ENCODE measurements around the gene STX16. TPM values are rescaled to one million over a fixed set of nuclear protein-coding genes. Genes with fewer than 3 reads are reported as not detected.

The STX16 gene, protein sequence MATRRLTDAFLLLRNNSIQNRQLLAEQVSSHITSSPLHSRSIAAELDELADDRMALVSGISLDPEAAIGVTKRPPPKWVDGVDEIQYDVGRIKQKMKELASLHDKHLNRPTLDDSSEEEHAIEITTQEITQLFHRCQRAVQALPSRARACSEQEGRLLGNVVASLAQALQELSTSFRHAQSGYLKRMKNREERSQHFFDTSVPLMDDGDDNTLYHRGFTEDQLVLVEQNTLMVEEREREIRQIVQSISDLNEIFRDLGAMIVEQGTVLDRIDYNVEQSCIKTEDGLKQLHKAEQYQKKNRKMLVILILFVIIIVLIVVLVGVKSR
- 31.2 and 43.7 TPM in 2 replicates for total RNA-seq (2014; rRNA removed; shearing (Covaris generic); ENCODE audit: low replicate concordance)

DNA sequence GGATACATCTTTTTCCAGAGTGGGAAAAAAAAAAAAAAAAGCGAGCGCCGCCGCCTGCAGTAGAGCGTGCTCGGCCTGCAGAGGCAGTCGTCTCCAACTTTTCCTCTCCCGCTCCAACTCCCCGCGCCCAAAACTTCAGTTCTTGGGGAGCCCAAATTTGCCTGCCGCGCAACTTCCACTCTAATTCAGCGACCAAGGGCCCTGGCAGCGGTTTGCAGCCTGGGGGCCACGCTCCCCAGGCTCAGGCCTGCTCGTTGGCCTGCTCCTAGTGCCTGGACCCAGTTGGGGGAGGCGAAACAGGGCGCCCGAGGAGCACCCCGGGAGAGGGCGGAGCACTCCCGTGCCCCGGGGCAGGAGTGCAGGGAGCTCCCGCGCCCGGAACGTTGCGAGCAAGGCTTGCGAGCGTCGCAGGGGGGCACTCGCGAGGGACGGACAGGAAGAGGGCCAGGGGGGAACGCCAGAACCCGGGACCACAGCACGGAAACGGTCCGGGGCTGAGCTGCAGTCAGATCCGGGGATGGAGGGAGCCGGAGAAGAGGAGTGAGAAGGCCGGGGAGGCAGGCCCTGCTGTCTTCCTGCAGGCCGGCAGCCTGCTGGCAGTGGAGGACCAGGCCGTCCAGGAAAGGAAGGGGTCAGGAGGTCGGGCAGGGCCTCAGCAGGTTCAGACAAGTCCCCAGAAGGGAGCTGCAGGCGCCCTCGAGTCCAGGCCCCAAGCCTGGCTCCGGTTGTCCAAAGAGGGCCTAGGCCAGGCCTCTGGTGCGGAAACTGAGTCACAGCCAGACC is at the start of gene STX16:
STX16 (plus strand) TSS at position 508 of the 783 bp plus-strand sequence. CDS start 724 bp downstream, outside the sequence.
- DNase-seq (ENCODE audit: low read depth), result peak; percentile 97
- in situ Hi-C loops (cut with HindIII; ENCODE audit: low pct_unique_long_range_greater_than_20kb, low sequenced_read_pairs), result no loop called here

DNA sequence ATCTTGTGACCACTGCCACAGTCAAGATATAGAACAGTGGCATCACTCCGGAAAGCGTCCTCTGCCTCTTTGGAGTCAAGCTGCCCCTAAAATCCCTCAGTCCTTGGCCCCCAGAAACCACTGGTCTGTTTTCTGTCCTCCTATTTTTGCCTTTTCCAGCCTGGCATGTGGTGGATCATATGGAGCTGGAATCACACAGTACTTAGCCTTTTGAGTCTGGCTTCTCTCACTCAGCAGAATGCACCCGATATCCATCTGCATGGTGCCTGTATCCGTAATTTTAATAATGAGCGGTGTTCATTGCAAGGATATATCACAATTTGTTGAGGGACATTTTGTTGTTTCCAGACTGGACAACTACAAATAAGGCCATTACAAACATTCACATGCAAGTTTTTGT is 49.0 kb upstream of the STX16 start:
- DNase-seq (ENCODE audit: low read depth), result no peak
- in situ Hi-C loops (cut with HindIII; ENCODE audit: low pct_unique_long_range_greater_than_20kb, low sequenced_read_pairs), result no loop called here

DNA sequence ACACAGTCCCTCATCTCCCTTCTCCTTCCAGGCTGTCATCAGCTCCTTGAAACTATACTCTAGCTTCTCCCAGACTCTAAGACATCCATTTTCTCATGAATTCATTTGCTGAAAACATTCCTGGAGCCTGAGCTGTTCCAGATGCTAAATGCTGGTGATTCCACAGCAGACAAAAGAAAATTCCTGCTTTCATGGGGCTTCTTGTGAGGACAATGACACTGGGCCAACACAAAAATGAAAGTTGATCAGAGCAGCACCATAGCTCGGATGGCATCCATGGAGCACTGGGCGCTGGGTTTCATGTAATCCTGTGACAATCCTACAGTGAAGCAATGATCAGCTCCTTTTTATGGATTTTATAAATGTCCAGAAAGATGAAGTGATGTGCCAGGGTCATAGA is 47.4 kb upstream of the STX16 start:
- in situ Hi-C loops (cut with HindIII; ENCODE audit: low pct_unique_long_range_greater_than_20kb, low sequenced_read_pairs), result no loop called here
- no peak for DNase-seq (ENCODE audit: low read depth)

DNA sequence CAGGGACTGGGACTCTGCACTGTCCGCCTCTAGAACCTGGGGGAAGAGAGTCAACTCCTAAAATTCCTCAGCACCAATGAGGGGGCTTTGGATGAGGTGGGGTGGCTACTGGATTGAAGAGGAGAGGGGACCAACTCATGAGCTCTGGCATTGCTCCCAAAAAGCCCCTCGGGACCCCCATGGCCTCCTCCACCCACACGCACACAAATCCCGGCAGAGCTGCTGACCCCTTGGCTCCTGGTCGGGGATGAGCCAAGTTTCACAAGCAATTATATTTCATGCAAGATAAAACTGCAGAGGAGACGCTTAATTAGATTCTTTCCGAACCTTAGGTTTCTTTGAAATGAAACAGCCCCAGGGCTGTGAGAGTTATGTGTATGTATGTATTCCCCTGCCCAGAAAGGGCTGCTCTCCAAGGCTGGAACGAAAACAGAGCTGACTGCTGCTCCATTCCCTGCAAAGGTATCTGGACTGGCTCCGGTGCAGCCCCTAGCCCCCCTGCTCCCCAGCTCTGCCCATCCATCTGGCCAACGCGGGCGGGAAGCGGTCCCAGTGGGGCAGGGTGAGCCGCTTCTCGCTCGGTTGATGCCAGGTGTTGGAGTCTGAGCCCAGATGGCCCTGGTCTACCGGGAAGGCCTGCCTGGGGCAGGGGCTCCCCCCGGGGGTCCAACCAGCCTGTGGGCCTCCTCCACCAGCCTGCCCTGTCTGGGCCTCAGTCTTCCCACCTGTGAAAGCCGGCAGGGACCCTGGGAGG is 46.8 kb upstream of the STX16 start:
- no peak for DNase-seq (ENCODE audit: low read depth)
- in situ Hi-C loops (cut with HindIII; ENCODE audit: low pct_unique_long_range_greater_than_20kb, low sequenced_read_pairs), result no loop called here

DNA sequence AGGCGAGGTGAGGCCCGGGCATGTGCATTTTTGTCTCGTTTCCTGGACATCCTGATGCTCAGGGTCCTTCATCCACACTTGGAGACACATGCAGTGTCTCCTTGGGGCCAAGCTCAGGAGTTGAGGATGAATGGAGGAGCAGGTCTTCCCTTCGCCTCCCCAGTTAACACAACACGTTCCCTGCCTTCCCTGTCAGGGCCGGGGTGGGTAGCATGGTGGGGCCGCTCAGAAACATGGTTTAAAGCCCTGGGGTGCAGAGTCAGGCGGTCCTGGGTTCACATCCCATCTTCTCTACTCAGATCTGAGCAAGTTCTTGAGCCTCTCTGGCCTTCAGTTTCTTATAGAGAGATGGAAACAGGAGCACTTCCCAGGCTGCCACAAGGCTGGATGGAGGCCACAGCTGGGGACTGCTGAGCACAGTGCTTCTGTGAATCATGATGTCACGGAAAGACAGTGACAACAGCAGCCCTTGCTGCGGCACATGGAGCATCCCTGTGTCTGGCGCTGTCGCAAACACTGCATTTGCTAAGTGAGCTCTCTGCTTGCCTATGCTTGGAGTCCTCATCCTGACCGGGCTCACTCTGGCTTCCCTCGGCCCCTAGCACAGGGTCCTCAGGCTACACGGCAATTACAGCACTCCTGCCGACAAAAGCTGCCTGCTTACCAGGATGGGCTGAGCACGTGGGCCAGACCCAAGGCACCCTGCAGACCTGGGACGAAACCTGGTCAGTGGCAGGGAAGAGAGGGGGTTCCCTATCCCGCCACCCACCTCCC is 45.6 kb upstream of the STX16 start:
- in situ Hi-C loops (cut with HindIII; ENCODE audit: low pct_unique_long_range_greater_than_20kb, low sequenced_read_pairs), result no loop called here
- no peak for DNase-seq (ENCODE audit: low read depth)

DNA sequence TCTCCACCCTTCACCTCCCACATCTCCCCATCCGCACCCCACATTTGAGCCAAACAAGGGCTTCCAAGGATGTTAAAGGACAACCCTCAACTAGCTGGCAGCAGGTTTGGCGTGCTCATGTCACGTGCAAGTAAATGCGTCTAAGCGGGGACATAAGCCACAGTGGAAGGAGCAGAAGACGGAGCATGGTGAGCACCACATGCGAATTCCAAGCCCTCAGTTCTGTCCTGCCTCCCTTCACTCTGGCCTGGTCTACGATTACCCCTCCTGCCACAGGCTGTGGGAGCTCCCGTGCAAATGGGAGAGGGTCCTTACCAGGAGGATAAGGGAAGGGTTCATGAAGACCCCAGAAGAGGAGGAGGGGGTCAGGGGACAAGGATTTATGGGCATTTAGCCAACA is 44.9 kb upstream of the STX16 start:
- no peak for DNase-seq (ENCODE audit: low read depth)
- in situ Hi-C loops (cut with HindIII; ENCODE audit: low pct_unique_long_range_greater_than_20kb, low sequenced_read_pairs), result no loop called here

DNA sequence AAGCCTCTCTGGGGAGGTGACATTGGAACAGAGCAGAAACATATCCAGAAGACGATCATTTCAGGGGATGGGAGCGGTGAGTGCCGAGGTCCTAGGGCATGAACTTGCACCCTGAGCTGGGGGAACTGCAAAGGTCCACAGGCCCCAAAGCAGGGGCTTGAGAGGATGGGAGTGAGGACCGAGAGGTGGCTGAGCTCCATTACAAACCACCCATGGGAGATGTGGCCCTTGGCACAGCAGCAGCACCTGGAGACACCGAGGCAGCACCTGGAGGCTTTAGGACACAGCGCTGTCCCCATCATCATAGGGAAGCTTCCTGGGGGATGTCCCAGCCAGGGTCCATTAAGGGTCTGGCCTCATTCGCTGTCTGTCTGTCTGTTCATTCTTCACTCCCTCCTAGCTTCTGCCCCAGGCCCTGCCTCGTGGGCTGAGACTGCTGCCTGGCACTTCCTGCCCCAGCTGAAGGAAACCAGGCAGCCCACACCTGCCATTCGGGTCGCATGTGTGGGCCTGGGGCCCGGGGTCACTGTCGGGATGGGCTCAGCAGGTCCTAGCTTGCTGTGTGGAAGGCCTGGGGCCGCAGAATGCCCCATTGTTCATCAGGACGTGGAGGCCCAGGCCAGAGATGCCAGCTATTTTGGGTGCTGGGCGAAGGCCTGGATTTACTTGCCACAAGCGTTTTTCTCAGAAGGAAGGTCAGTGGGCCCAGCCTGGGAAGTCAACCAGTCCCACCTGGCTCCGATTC is 42.8 kb upstream of the STX16 start:
- DNase-seq (ENCODE audit: low read depth), result no peak
- in situ Hi-C loops (cut with HindIII; ENCODE audit: low pct_unique_long_range_greater_than_20kb, low sequenced_read_pairs), result no loop called here

DNA sequence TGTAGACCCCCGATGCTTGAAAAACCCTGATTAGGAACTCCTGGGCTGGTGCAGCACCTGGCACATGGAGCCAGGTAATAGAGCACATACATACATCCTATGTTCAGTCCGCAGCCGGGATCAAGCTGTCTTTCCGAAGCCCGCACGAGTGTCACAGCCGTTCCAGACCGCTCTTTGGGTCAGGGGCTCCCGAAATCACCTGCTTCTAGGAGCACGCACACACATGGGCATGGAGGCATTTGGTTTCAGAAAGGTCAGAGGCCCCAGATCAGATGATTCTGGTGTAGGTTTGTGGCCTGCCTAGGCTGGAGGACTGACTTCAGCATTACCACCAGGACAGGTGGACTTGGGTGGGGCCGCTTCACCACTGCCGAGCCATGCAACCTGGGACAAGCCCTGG is 42.1 kb upstream of the STX16 start:
- DNase-seq (ENCODE audit: low read depth), result no peak
- in situ Hi-C loops (cut with HindIII; ENCODE audit: low pct_unique_long_range_greater_than_20kb, low sequenced_read_pairs), result no loop called here

DNA sequence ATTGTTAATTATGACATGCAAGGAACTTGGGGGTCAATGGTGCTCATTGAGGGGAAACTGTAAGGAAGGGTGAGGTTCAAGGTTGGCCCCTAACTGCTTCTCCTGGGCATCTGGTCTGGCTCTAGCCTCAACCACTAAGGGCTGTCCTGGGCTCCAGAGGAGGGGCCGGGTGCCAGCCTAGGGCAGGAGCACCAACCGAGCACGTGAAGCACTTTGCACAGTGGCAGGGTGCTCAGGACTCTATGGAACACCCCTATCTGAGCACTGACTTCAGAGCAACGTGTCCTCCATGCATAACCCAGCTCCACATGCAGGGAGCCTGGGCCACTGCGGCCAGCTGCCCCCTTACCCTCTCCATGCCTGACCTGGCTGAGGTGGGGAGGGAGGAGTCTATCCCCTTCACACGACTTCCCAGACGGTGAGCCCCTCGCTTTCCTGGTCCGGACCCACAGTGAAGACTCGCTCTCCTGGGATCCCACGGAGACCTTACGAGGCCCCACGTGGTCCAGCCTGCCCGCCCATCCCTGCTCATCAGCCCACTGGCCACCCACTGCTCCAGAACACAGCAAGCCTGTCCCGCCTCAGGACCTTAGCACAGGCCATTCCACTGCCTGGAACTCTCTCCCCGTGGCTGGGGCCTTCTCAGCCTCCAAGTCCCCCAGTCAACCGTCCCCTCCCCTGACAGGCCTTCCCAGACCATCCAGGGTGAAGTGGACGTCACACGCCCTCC is 40.8 kb upstream of the STX16 start:
- in situ Hi-C loops (cut with HindIII; ENCODE audit: low pct_unique_long_range_greater_than_20kb, low sequenced_read_pairs), result no loop called here
- no peak for DNase-seq (ENCODE audit: low read depth)

DNA sequence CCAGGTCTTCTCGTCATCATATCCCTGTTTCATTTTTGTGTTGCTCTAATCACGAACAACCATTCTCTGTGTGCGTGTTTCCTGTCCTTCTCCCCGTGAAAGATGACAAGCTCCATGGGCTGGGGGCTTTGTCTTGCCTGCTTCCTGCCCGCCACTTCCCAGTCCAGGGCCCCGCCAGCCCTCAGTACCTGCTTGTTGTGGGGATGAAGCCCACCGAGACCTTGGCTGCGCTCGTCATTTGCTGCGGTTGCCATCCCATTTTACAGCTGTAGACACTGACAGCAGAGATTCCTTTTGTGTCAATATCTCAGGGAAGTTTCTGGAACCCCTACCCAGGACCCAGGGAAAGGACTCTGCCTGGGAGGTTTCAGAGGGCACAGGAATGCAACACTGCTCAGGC is 40.3 kb upstream of the STX16 start:
- in situ Hi-C loops (cut with HindIII; ENCODE audit: low pct_unique_long_range_greater_than_20kb, low sequenced_read_pairs), result no loop called here
- DNase-seq (ENCODE audit: low read depth), result no peak

DNA sequence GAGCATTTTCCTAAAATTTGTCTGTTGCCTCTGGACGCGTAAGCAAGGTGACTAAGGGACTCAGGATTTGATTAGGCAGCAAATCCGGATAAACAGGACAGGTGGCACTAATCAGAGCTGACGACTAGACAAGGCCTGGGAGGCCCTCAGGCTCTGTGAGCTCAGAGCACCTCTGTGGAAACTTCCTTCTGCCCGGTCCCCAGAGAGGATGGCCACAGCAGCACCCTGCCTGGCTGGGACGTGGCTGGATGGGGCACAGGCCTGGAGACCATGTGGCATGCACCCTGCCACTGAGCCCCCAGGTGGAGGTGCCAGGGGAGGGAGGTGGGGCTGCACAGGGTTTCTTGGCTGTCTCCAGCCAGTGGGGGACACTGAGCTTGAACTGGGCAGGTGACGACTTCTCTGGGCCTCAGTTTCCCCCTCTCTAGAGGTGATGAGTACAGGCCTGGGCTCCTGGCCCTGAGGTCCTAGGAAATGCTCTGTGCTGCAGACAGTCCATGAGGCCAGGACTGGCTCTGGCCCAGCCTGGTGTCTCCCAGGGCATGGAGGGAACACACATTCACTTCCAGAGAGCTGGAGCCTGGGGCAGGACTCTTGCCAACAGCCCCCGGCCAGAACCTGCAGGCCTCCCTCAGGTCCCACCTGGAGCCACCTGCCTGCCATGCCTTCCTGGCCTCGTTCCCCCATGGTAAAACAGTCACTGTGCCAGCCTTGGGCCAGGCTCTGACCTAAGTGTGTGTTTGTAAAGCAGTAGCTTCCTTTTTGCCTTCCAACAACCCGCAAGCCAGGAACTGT is 39.6 kb upstream of the STX16 start:
- no peak for DNase-seq (ENCODE audit: low read depth)
- in situ Hi-C loops (cut with HindIII; ENCODE audit: low pct_unique_long_range_greater_than_20kb, low sequenced_read_pairs), result no loop called here

DNA sequence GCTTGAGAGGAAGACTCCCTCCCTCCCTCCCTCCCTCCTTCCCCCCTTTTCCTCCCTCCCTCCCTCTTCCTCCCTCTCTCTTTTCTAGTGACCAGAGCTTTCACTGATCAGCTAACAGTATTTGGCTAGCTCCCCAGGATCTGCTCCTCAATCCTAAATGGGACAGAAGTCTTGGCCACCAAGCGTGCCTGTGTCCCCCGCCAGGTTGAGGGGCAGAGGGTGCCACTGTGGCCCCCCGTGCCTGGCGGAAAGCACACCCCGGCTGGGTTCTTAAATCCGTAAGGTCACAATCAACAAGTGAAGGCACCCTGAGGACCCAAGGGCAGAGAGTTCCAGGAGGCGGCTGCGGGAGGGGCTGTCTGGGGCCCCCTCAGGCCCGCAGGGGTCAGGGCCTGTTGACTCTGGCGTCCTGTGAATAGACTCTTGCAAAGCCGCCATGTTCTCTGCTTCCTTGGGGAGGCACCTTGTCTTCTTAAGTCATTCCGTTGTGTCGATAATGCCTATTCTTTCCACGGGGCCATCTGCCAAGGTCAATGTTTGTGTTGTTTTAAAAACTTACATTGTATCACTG is 38.9 kb upstream of the STX16 start:
- in situ Hi-C loops (cut with HindIII; ENCODE audit: low pct_unique_long_range_greater_than_20kb, low sequenced_read_pairs), result no loop called here
- DNase-seq (ENCODE audit: low read depth), result no peak

DNA sequence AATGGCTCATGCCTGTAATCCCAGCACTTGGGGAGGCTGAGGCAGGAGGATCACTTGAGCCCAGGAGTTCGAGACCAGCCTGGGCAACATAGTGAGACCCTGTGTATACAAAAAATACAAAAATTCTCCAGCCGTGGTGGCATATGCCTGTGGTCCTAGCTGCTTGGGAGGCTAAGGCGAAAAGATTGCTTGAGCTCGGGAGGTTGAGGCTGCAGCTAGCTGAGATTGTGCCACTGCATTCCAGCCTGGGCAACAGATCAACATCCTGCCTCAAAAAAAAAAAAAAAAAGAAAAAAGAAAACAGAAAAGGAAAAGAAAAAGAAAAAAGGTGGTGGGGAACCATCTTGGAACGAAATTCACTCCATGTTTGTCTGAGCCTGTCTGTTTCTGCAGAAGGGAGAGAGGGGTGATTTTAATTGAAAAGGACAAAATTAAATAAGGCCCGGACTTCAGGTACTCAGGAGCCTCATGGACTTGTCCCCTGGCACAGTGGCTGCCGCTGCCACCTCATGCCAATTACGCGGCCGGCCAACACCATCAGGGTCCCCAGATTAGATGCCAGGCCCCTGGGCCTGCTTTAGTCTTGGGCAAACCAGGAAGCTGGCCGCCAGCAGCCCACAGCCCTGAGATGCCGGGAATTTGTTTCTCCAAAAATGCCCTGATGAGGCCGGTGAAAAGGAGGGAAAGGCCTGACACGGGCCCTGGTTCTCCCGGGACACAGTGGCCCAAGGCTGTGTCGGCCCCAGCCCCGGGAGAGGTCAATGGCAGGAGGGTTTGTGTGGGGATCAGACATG is 37.8 kb upstream of the STX16 start:
- in situ Hi-C loops (cut with HindIII; ENCODE audit: low pct_unique_long_range_greater_than_20kb, low sequenced_read_pairs), result no loop called here
- DNase-seq (ENCODE audit: low read depth), result no peak

DNA sequence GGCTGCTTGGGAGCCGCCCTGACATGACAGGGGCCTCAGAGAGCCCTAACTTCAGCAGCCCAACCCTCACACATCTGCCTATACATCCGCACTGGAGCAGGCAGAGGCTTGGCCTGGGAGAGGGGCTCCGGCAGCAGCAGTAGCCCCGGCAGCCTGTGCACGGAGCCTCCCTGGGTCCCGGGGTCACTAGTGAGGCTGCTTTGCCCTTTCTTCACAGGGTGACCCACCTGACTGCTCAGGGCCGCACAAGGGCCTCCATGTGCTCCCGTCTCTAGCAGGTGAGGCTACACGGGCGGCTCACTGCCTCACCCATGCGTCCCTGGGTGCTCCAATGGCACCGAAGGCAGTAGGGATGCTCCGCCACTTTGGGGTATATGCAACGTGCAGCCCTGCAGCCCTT is 36.7 kb upstream of the STX16 start:
- no peak for DNase-seq (ENCODE audit: low read depth)
- in situ Hi-C loops (cut with HindIII; ENCODE audit: low pct_unique_long_range_greater_than_20kb, low sequenced_read_pairs), result no loop called here

DNA sequence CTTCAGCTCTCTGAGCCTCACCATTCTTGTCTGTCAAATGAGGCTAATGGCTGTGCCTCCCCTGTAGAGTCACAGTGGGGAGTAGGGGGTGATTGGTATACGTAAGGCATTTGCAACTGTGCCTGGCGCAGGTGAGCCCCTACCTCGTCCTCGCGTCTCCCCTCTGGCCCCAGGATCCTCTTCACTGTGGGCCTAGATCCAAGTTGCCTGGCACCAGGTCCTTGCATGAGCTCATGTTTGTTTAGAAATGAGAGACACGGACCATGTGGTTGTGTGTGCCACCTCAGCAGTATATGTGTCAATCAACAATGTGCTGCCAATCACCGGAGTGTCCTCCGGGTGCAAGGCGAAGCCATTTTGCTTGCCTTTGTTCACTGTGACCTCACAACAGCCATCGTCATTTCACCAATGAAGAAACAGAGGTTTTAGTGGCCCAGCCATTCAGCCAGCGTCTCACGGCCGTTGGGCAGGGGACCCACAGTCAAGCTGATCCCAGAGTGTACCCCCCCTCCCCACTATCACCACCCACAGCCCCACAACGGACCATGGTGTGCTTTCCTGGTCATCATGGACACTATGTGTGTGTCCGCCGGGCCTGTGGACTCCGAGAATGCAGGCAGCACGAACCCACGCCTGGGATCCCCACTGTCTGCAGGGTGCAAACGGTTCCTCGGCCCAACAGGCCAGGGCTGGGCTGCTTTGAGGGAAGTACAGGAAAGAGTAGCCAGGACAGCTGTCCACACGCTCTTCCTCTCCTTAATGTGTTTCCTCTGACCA is 35.9 kb upstream of the STX16 start:
- no peak for DNase-seq (ENCODE audit: low read depth)
- in situ Hi-C loops (cut with HindIII; ENCODE audit: low pct_unique_long_range_greater_than_20kb, low sequenced_read_pairs), result no loop called here

Measured in Caki2 (cell line).